Thyroid gland (tissue), 4 donors: ENCODE measurements around the gene TRPC6.

Experiments used
- CTCF ChIP-seq, 6 experiments: fragments of 200-600 bp in 3 of 6; fragments of 450-650 bp in 3 of 6; sonication (generic) in 3 of 6; IDR thresholded peaks; one replicate each; pipeline ENCODE4 v1.5.1; 2016 to 2019; ENCODE audit warnings: antibody characterized with exemption in 6 of 6, mild to moderate bottlenecking in 2 of 6, inconsistent platforms in 1 of 6, moderate library complexity in 1 of 6
- POLR2A ChIP-seq, 2 donors: fragments of 450-650 bp; IDR thresholded peaks; one replicate each; pipeline ENCODE4 v1.6.1; 2017; ENCODE audit warnings: antibody characterized with exemption in 2 of 2, mild to moderate bottlenecking in 2 of 2, moderate library complexity in 1 of 2

- TF ChIP-seq CTCF (IDR thresholded peaks at IDR 0.05): no peak
- TF ChIP-seq POLR2A (IDR thresholded peaks at IDR 0.05): no peak
Measured at GRCh38 chr11:101521821-101522220, 62.0 kb downstream of the TRPC6 start.
